CD4-positive, alpha-beta T cell treated with Interleukin-4 for 1 hour (primary cell): ENCODE results near the gene ACOT7.

Experiments used
- DNase-seq, 2 donors: peaks; one replicate each; pipeline ENCODE4 v3.0.0-alpha.2; 2020 to 2022

The ACOT7 gene

GRCh38 chr1:6262555-6263420 is 130.8 kb downstream of the ACOT7 start:
- no peak for DNase-seq

DNA sequence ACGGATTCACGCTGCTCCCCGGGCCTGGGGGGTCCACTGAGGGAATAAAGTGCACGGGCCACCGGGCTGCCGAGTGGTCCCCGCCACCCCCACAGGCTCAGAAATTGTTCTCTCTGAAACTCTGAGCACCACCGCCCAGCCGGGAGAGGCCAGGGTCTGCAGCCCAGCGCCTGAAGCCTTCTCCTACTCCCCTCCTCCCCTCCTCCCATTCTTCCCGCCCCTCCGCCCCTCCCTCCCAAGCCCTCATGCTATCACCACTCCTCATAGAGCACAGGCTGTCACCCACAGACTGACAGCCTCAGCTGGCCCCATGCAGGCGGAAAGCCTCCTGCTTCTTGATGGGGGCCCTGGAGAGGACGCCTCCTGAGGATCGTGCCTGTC is 132.0 kb downstream of the ACOT7 start:
- no peak for DNase-seq

DNA sequence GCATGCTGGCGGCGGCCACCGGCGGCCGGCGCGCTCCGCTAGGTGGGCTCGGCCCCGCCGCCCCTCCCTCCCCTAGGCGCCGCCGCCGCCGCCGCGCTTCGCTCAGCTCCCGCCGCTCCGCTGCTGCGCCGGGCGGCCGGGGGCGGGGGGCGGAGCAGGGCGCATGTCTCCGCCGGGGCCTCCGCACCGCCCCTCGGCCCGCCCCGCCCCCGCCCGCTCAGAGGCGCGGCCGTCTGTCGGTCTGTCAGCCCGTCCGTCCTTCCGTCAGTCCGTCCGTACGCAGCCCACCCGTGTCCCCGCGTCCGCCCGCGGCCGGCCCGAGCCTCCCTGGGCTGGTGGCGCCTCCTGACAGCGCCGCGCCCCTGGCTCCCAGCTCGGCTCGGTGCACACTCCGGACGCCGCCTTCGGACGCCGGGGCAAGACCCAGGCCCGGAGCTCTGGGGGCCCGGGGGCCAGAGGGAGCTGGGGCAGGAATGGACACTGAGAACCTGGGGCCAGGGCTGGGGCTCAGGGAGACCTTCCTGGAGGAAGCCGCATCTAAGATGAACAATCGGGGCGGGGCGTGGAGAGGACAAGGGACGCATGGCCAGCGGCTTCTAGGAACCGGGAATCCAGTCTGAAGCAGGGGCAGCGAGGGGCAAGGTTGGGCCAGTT is 132.5 kb downstream of the ACOT7 start, which contains the start of gene GPR153:
Gene GPR153 (minus strand): TSS at position 138 of the 654 bp plus-strand sequence. CDS start 6,193 bp downstream, outside the sequence.
- DNase-seq: peak; percentile 26 to 42

DNA sequence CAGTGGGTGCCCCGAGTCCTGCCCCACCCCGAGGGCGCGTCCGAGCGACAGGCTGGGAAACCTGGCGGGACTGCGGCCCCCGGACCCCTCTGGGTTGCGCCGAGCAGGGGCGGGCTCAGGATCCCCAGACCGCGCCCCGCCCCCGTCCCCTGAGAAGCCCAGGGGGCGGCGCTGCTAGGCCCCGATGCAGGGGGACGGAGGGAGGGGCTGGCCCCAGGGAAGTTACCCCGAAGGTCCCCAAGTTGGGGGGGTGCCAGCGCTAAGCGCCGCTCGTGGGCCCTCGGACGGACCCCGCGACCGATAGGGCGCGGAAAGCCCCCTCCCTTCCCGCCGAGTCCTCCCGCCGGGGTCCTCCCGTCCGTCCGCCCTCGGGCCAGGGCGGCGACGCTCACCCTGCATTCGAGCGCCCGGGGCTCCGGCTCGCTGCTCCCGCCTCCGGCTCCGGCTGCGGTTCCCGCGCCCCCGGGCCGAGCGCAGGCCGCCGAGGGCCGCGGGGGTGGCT is 133.1 kb downstream of the ACOT7 start:
- DNase-seq: peak in 1 of 2 donors; percentile 17

GRCh38 chr1:6259491-6260362 is 133.8 kb downstream of the ACOT7 start:
- peak; percentile 82 for DNase-seq

DNA sequence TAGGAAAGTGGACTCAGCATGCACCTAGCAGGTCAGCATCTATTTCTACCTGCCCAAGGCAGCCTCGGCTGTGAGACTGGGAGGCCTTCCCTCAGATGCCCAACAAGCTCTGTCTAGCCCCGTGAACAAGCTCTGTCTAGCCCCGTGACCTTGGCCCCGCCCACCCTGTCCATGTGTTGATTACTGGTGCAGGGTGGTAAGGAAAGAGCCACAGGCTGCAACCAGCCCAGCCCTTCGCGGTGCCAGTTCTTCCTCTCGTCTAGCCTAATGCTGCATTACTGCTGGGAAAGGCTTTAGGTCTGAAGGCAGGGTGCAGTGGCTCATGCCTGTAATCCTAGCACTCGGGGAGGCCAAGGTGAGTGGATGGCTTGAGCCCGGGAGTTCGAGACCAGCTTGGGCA is 134.9 kb downstream of the ACOT7 start:
- no peak for DNase-seq

- DNase-seq: no peak
Measured at GRCh38 chr1:6257541-6258069, 136.0 kb downstream of the ACOT7 start.

GRCh38 chr1:6256645-6257044 is 136.9 kb downstream of the ACOT7 start:
- DNase-seq: no peak

DNA sequence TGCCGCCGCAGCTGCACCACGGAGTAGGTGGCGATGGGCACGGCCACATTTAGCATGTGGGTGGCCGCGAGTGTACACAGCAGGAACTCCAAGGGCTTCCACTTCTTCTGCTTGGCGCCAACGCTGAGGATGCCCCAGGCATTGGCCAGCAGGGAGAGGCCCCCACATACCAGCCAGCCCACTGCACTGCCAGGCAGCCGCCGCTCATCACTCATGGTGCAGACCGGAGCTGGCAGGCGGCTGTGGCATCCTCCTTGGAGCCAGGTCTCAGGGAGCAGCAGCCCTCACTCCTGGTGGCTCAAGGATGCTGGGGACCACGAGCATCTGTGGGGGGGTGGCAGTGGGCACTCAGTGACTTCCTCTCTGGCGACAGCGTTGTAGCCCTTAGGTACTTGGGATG is 138.9 kb downstream of the ACOT7 start:
- no peak for DNase-seq

DNA sequence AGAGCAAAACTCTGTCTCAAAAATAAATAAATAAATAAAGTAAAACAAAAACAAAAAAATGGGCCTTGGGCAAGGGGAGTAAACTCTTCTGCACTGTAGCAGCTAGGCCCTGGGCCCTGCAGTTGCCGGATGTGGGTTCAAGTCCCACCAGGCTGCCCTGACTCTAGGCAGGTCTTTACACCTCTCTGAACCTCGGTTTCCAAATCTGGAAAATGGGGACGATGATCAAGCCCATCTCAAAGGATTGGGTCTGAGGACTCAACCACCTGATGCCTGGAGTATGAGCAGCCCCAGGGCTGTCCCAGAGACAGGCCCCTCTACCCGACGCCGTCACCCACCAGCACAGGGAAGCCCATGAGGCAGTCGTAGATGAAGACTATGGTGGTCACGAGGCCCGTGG is 140.2 kb downstream of the ACOT7 start:
- no peak for DNase-seq

GRCh38 chr1:6252374-6252710 is 141.2 kb downstream of the ACOT7 start:
- DNase-seq: no peak

GRCh38 chr1:6251681-6252373 is 141.7 kb downstream of the ACOT7 start:
- no peak for DNase-seq

DNA sequence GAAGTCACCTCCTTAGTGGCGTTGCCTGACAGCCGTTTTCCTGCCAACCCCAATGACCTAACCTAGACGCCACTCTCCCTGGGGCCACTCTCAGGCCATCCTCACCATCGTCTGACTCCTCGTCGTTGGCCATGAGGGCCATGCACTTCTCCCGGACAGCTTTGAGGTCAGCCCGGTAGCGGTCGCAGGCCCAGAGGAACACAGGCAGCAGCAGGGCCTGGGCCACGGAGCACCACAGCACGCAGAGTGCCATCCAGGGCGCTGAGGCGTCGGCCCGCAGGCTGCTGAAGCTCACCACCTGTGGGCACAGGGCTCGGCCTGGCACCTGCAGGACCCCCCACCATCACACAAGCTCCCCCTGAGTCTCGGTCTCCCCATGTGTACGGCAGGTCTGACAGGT is 142.3 kb downstream of the ACOT7 start:
- no peak for DNase-seq

DNA sequence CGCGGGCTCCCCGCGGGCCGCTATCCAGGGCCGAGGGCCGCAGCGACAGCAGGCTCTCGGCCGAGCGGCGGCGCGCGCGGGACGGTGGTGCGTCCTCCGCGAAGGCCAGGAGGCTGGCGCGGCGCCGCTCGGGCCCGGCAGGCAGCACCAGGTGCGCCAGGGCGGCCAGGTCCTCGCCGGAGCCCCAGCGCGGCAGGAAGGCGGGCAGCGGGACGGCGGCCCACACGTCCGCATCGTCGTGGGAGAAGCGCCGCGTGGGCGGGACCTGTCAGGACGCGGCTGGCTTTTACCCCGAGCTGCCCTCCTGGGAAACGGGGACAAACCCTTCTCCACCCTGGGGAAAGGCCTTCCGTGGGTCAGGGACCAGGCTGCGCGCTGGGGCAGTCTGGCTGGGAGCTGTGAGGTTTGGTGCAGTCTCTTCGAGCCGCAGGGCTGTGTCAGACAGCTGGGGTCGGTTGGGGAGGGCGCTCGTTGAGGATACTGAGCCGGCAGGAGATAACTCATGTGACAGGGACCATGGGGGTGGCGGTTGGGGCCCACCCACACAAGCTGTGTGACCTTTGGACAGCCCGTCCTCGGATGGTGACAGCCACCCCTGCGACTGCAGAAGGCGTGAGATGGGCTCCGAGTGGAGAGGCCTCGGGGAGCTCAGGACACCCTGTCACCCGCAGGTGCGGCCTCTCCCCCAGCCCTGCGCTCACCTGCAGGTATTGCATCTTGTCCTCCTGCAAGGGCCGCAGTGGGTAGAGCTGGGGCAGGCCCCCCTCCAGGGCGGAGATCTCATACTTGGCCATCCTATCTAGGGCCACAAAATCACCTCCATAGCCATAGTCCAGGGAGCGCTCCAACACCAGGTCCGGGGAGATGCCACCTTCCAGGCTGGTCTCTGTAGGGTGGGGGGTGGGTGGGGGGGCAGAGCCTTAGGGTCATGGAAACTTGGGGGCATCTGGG is 143.6 kb downstream of the ACOT7 start:
- no peak for DNase-seq

- DNase-seq: no peak
Measured at GRCh38 chr1:6248932-6249738, 144.4 kb downstream of the ACOT7 start.

DNA sequence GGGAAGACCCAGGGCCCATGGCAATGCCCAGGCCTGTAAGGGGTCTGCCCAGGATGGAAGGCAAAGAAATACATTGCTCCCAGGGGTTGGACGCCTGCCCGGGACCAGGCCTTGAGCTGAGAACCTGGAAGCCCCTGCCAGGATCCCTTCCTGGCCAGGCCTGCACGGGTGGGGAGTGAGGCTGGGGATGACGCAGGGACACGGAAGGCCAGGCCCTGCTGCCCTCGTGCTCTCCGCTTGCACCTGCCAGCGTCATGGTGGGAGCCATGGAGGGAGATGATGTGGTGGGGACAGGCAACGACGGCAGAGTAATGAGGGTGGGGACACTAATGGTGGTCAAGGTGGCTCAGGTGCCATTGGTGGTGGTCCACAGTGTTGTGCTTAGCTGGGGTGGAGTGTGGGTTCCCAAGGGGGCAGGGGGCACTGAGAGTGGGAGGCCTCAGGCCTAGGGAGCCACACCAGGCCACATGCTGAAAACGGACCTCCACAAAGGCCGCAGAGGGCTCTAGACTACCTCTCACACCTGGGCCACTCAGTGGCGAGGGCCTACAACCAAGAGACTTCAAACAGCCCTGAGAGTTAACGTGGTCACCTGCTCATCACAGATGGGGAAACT is 145.3 kb downstream of the ACOT7 start:
- no peak for DNase-seq

DNA sequence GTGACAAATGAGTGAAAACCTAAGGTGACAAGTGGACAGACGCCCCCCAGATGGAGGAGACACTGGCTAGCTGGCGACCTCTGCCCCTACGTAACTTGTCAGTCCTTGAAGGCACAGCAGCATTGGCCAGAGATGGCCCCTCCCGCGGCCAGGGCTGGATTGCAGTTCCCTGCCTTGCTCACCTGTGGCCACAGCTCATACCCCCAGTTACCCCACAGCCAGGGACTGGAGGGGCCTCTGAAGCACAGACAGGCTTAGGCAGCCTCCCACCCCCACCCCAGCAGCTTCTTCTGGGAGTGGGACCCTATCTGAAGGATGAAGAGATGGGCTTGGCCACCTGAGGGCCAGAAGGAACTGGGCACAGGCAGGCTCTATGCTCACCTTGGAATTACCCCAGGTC is 145.9 kb downstream of the ACOT7 start:
- DNase-seq: no peak

- DNase-seq: peak; percentile 78 to 79
Measured at GRCh38 chr1:6246497-6247467, 146.8 kb downstream of the ACOT7 start.
